GM12801 (cell line): Measurements from ENCODE around the gene HSF5.

ENCODE experiments used
- CTCF ChIP-seq: IDR thresholded peaks from one replicate; pipeline ENCODE4 v1.5.1; 2011; ENCODE audit warnings: control low read depth; ENCODE audit not compliant: insufficient read length; ENCODE audit errors: extremely low read depth

Gene HSF5

GRCh38 chr17:58516644-58517377, 28.6 kb upstream of the HSF5 start:
- TF ChIP-seq CTCF, result no peak

GRCh38 chr17:58515286-58515685, 27.1 kb upstream of the HSF5 start:
- TF ChIP-seq CTCF, result no peak

- TF ChIP-seq CTCF, result no peak
These were observed 26.6 kb upstream of the HSF5 start for GRCh38 chr17:58514770-58515157.

GRCh38 chr17:58513965-58514769, 26.0 kb upstream of the HSF5 start, which contains the start of gene MTMR4:
Gene MTMR4 (minus strand): TSS chr17:58514638. CDS start chr17:58514407, 231 bp downstream.
- no peak for TF ChIP-seq CTCF

- no peak for TF ChIP-seq CTCF
These were observed 25.2 kb upstream of the HSF5 start for GRCh38 chr17:58513267-58513964.

- TF ChIP-seq CTCF, result no peak
These were observed 21.9 kb upstream of the HSF5 start for GRCh38 chr17:58510075-58510474.
